Activated T-helper 1 cell treated with Interleukin-2 at 50 U/mL for 16 hours (primary cell): ENCODE measurements around the gene MYCL.

ENCODE experiments used
- DNase-seq: peaks from one replicate; pipeline ENCODE4 v3.0.0-alpha.2; 2020; ENCODE audit warnings: low read depth

The MYCL gene, protein sequence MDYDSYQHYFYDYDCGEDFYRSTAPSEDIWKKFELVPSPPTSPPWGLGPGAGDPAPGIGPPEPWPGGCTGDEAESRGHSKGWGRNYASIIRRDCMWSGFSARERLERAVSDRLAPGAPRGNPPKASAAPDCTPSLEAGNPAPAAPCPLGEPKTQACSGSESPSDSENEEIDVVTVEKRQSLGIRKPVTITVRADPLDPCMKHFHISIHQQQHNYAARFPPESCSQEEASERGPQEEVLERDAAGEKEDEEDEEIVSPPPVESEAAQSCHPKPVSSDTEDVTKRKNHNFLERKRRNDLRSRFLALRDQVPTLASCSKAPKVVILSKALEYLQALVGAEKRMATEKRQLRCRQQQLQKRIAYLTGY

DNA sequence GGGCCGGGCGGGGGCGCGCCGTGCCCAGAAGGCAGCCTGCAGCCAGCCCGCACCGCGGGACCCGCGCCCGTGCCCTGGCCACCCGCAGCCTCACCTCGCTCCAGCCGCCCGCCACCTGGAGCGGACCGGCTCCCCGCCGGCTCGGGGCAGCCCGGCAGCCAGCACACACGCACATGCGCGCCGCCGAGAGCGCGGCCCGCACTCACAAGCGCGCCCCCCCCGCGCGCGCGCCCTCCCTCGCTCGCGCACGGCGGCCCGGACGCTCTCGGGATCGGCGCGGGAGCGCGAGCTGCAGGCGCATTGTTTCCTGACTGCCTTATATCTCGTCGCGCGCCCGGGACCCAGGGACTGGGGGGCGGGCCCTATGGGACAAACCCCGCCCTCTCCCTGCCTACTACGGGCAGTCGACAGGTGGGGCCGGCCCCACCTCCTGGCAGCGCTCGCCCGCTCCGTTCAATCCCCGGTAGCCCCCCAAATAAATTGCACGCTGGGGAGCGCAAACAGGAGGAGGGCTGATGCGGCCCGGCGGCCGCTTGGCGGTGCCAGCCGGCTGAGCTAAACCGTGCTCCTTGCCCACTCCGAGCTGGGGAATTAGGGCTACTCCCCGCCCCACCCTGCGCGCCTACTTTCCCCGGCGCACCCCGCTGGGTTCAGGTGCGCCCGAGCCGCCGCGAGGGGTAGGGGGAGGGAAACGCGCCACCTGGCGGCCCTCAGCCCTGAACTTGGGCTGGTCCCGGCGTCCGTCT, at the start of gene MYCL:
Gene MYCL, minus strand, starts transcription at position 204 of the 746 bp plus-strand sequence. CDS start 483 bp downstream, outside the sequence.
- peak; percentile 47 for DNase-seq

DNA sequence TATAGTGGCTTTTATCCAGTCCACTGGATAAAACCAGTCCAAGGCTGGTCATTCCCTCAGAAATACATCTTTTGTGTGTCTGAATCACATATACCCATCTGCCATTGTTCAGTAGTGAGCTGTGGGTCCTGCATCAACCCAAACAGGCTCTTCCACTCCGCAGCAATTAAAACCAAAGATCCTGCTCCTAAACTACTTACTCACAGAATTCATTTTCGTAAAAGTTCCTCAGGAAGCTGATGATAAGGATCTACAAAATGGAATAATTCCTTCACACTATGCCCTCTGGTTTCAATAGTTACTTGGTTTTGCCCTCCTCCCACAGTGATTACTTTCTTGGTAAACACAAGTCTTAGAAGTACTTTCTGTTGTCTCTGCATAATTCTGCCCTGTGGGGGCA, 48.2 kb upstream of the MYCL start:
- DNase-seq: no peak

DNA sequence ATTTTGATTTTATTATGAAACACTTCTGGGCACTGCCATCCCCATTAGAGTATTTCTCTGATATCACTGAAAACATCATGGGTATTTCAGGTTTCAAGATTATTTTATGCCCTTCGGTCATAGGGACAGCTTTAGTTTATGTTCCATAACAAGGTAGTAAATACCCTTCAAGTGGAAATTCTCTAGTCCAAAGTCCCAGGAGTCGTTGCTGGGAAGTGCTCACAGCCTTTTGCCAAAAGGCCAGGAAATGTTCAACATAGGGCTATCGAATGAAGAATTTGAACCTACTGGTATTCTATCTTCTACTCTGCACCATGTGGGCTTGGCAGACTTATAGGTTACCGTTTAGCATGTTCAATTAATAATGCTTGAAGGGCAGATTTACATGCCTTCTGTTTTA, 45.5 kb upstream of the MYCL start:
- no peak for DNase-seq

DNA sequence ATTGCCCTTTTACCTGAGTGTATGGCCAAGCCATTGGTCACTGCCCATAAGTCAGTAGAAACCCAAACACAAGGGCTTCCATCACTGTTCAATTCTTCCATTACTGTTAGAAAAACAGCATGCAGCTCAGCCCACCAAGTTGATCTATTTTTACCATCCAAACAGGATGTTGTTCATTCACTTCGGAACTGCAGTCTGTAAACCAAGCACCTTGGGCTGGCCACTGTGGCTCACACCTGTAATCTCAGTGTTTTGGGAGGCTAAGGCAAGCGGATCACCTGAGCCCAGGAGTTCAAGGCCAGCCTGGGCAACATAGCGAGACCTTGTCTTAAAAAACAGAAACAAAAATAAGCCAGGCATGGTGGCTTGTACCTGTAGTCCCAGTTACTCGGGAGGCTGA, 44.5 kb upstream of the MYCL start:
- no peak for DNase-seq

DNA sequence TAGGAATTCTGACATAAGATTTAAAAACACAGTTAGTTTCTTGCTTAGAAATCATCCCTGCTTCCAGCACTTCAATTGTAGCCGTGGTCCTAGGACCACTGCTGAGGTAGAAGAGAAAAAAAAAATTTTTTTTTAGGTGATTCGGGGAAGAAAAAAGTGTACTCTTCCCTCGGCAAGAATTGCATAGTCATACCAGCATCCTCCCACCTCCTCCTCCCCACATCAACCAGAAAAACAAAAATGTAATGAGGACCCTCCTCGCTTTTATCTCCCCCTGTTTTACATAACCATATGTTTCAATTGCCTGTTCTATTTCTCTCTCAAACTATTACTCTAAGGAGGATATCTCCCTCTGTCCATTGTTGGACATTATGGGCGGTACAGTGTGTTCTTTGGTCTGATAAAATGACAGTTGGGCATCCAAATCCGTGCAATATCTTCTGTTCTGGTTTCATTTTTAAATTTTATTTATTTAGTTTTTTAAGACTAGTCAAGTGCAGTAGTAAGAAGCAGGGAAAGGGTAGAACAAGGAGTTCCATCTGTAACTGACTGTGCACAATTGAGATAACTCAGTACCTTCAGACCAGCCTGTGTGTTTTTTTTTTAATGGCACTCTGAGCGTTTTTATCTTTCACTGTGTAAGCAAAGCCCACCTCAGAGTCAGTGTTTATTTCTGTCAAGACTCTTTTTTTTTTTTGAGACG, 42.8 kb upstream of the MYCL start:
- no peak for DNase-seq

DNA sequence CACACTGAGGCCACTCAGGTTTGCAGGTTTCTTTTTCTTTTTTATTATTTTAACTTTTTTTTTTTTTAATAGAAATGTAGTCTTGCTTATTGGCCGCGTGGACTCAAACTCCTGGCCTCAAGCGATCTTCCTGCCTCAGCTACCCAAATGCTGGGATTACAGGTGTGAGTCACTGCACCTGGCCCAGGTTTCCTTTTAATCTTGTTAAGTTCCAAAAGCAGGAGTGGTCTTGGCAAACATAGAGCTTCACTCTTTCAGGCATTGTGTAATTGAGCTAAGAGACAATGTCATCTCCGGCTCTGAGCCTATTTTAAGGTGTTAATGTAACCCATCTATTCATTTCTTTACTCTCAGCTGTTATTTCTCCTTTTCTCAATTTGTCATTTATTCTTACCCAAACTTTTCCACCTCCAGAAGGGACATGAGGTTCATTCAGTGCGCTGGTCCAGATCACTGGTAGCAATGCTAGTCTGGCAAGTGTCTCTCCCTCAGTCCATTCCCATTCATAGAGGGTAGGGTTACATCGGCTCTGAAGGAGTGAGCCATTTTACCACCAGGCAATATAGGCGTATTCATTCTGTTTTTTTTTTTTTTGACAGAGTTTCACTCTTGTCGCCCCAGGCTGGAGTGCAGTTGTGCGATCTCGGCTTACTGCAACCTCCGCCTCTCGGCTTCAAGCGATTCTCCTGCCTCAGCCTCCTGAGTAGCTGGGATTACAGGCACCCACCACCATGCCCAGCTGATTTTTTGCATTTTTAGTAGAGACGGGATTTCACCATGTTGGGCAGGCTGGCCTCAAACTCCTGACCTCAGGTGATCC, 42.0 kb upstream of the MYCL start:
- DNase-seq: no peak

DNA sequence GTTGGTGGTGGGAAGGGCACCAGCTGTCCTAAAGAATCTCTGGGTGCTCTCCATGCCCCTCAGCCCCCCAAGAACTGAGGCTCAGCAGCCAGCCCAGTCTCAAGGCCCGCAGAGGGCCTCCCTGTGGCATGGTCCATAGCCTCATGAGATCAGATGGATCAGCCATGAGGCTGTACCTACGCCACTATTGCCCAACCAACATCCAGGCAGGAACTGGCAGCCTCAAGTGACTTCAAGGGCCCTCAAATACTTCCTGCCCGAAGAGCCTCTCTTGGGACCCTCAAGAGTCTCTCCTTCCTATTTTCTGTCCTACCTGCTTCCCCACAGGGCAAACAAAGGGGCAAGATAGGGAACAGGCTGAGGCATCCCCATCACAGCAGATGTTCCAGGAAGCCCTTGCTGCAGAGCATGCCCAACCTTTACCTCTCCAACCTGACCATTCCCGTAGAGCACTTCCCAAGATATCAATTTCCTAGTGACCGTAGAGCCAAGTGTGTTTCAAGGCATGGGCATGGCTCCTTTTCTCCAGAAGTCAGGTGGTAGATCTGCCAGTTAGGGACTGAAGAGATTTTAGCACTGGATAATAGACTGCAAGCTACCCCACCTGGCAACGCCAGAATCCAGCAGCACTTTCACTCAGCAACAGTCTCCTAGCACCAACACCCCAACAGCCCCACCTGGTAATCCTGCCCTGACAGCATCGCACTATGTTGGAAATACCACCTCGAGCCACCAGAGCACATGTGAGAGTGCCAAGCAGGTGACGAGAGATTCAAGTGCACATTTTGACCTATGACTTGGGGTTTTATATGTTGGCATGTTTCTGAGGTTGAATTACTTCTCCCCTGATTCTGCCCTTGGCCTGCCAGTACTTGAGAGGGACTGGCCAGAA, 39.5 kb upstream of the MYCL start:
- DNase-seq: no peak

DNA sequence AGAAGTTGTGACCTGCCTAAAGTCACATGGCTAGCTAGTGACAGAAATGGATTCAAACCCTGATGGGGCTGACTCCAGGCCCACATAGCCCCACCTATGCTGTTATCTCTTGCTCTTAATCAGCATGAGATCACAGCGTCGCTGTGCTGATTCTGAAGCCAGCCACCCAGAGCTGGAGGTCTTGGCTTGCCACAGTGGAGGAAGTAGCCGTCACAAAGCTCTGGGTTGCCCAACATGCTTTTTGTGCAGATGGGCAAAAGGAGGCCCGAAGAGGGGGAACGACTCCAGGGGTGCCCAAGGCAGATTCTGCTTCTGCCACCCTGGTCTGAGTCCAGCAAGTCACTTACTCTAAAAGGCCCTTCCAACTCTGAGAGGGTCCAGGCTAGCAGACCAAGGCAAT, 38.5 kb upstream of the MYCL start:
- DNase-seq: no peak

DNA sequence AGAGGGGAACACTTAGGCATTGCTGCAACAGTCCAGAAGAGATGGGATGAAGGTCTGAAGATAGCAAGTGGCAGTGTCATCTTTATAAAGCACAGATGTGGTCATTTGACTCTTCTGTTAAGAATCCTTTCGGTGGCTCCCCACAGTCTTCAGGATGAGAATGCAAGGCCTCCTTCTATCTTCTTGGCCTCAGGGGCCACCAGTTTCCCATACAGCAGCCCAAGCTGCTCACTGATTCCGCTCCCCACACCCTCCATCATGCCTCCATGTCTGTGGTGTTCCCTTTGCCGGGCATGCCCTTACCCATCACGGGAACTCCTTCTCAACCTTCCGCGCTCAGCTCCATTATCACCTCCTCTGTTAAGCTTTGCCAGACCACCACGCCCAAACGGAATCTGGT, 37.1 kb upstream of the MYCL start:
- DNase-seq: no peak

DNA sequence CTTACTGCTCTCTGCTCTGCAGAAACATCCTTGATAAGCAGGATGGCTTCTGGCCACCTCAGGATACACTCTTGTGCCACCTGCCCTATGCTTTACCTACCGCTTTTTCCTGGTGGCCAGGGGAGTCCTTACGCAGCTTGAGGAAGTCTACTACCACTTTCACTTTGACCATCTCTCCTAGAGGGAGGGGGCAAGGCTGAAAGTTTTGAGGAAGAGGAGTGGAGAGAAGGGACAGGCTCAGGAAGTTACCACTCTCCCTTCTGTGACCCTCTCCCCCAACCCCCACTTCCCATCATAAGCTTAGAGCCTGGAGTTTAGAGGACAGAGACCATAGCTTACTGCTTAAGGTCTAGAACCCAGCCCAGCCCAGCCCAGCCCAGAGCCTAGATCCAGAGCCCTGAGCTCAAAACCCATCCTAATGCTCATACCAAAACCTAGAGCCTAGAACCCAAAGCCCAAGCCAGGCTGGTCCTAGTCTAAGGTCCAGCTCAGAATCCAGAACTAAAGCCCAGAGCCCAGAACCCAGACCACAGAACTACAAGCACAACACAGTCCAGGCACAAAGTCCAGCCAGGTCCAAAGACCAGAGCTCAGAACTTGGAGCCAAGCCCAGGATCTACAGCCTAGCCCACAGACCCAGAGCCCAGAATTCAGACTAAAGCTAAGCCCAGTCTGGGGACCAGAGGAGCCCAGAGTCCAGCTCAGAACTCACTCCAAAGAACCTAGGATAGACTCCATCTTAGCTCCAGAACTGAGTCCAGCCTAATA, 35.2 kb upstream of the MYCL start:
- no peak for DNase-seq

DNA sequence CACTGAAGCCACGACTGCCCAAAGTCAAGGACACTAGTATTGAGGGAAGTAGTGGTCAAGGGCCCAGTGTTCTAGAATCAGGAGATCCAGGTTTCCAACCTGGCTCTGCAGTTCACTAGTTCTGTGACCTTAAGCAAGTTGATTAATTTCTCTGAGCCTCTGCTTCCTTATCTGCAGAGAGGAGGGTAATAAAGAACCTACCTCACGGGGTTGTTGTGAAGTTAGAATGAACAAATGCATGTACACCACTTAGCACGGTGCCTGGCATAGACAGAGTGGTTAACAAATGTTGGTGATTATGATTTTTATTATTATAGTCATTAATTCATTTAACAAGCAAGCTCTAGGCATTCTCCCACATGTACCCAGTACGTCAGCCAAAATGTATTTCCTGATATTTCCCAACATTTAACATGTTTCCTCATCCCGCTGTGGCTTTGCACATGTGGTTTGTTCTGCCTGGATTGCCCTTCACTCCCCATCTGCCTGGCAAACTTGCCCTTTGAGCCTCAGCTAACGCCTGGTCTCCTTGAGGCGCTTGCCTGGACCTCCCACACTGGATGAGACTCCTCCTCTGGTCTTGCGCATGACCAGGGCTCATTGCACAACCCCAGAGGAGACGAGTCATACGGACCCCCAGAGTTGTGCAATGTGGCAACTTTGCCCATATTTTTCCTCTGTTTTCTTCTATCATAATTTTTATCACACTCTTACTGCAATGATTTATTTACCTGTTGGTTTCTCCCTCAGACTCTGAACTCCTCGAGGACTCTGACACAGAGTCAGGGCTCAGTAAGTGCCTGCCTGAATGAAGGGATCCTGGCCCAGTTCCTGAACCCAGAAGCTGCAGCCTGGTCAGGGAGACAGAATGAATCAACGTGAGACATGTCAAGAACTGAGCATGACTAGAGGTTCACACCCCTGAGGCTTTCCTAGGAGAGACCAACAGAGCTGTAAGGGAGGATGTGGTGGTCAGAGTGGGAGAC, 32.5 kb upstream of the MYCL start:
- no peak for DNase-seq

DNA sequence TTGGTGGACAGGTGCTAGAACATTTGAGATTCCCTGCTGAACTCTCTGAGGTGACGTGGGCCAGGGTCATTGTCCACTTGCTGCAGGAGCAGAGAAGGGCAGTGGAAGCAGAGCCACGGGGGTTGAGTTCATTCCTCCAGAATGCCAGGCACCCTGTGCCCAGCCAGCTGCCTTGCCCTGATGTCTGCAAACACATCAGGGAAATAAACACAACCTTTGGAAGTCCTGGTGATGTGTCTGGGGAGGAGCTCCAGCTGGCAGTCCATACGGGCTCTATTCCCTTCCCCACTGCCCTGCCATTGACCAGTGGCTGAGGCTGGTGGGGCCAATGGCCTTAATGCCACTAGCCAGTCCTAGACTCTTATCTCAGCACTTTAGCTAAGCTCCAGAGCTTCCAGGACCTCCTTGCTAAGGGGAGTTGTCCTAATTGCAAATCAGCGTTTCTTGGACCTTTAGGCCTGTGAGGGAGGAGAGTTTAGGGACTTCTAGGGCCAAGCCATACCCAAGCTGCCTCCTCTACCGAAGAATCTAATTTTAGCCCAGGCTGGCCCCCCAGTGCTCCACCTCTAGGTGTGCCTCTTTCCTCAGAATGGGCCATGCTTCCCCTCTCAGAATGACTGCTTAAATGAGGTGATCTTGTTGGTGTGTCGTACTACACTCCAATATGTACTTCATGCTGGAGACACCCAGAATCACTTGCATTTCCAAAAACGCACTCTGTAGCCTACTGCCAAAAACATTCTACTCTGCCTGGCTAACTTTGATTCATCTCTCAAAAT, 27.3 kb upstream of the MYCL start:
- DNase-seq: no peak

DNA sequence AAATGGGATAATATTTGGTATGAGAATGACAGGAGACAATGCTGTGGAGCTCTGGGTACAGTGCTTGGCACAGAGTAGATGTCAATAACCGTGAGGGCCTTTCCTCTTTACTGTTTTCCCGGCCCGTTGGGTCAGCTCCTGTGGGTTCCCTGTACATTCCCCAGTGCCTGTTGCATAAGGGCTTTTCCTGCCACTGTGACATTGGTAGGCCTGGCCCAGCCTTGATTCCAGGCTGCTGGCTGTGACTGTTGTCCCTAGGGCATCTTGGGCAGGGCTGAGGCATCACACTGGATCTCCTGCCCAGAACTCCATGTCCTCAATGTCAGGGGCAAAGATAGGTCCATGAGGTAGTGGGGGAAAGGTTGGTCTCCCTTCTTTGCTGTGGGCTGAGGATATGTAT, 25.8 kb upstream of the MYCL start:
- no peak for DNase-seq

DNA sequence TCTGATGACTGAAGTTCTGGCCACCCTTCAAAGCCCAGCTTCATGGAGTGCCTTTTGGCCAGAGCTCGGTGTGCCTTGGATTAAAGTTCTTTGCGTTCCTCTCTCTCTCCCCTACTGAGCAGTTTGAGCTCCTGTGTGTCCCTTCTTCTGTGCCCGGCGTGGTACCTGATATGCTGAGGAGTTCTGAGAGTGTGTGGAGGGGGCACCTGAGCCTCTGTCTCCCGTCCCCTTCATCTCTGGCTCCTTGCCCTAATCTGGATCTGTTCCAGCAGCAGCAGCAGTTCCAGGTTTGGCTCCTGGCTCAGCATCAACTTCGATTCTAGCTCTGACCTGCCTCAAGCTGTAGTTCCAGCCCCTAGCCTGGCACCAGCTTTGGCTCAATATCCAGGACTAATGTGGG, 25.1 kb upstream of the MYCL start:
- DNase-seq: no peak

DNA sequence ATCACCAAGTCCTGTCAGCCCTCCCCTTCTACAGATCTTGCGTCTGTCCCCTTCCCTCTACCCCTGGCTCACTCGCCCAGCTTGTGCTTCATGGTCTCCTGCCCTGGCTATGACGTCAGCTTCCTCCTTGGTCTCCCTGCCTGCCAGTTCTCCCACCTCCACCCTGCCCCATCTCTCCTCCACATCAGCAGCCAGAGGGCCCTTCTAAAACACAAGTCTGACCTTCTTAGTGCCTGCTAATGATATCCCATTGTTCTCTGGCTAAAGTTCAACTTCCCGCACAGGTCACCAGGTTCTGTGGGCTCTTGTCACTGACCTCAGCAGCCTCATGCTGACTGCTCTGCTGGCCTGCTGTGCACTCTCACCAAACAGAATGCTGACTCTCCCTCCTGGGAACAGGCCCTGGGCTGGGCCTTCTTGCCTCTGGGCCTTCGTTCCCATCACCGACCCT, 24.7 kb upstream of the MYCL start:
- DNase-seq: no peak

DNA sequence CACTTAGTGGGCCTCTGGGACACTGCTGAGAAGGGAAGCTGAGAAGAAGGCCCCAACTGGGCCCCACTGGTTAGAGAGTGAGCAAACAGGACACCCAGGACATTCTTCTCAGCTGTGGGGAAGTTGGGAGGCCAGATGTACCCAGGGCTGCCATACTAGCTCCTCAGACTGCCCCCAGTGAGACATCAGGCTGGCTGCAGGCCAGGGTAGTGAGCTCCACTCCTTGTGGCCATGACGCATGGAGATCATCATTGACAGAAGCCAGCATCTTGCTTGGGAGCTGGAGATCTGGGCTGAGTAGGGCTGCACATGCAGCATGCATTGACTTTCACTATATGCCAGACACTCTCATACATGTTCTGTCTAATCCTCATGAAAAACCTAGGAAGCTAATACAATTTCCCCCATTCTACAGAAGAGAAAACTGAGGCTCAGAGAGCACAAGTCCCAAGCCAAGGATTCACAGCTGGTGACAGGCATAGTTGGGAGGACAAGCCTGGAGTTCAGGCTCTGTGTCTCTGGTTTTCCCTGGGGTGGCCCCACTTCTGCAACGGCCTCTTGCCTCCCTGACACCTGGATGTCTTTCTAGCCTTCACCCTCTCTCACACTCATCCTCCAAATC, 24.1 kb upstream of the MYCL start:
- no peak for DNase-seq

DNA sequence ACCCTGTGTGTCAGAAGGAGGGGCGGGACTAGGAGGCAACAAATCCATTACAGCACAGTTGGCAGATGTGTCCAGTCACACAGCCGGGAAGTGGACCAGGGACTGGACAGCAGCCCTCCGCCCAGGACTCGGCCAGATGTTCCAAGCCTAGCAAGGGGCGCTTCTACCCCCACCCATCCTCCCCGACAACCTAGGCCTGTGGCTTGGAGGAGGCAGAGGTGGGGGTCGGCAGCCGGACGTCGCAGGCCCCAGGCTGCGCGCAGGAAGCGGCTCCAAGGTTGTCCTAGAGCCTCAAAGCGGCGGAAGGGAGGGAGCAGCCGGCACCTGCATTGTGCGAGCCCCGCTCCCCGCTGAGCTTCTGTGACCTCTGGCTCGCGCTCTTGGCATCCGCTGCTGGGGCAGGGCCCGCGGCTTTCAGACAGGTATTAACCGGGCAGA, 20.6 kb upstream of the MYCL start:
- no peak for DNase-seq

DNA sequence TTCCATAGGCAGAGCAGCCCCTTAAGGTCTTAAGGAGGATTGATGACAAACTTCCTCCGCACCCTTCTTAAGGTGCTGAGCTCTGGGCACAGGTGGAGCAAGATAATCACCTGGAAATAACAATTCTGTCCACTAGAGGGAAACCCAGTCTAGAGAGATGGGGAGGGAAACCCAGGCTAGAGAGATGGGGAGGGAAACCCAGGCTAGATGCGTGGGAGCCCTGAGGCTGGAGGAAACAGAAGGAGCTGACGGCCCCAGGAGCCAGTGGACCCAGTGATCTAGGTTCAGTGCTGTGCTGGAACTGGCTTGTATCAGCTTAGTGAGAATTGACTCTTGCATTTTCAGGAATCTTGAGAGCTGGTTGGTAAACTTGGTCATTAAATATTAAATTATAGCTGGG, 17.8 kb upstream of the MYCL start:
- DNase-seq: no peak
